Measurements from ENCODE around the gene INPP5D. TPM values are rescaled to one million over a fixed set of nuclear protein-coding genes. Genes with fewer than 3 reads are reported as not detected.

Gene INPP5D
- total RNA-seq, 1 experiment from 2014 or later = 17.2 TPM

DNA sequence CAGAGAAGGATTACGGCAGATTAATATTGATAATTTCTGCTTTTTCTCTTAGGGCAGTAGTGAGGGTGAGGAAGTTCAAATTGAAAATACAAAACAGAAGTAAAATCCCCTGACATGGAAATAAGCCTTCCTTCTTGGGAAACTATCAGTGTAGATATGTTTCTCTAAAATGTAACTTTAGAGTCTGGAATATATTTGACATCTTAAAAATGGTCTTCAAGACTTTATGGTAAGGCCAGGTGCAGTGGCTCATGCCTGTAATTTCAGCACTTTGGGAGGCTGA lies 33.0 kb downstream of the INPP5D start:
- ChIA-PET CTCF (no interaction called here), POLR2A (no interaction called here)
- no peak for ATAC-seq
- no peak overlapping the region for H3K27ac Mint-ChIP-seq
- TF ChIP-seq, protein P1, sequence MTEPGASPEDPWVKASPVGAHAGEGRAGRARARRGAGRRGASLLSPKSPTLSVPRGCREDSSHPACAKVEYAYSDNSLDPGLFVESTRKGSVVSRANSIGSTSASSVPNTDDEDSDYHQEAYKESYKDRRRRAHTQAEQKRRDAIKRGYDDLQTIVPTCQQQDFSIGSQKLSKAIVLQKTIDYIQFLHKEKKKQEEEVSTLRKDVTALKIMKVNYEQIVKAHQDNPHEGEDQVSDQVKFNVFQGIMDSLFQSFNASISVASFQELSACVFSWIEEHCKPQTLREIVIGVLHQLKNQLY (CRISPR knock-in tag; IDR thresholded peaks at IDR 0.05) = no peak
- no peak overlapping the region for H3K4me3 Mint-ChIP-seq
- H3K4me1 Mint-ChIP-seq = peaks cover 10% of the 10 kb centered on the region
- no peak for DNase-seq (ENCODE audit: low spot score)
- H3K27me3 Mint-ChIP-seq (ENCODE audit: low read depth) = no peaks in the 10 kb centered on the region
- H3K9me3 Mint-ChIP-seq = no peaks in the 10 kb centered on the region
- no peaks in the 10 kb centered on the region for H3K36me3 Mint-ChIP-seq

DNA sequence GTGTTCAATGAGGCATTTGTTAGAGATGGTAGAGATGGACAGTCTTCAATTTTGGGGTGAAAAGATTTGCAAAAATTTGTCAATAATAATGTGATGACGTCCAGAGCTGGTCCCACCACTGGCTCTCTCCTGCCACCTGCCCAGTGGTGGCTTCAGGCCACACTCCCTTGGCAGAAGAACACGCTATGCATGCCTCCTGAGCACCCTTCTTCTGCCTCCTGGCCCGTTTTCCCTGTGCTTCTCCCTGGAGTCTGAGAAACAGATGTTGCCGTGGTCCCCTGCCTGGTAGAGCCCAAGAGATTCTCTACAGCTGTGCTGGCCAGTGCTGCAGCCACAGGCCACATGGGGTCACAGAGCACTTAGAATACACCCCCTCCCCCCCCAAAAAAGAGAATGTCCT lies 33.6 kb downstream of the INPP5D start:
- POLR2A ChIA-PET = no interaction called here

GRCh38 chr2:233094614-233095013 lies 34.5 kb downstream of the INPP5D start:
- Mint-ChIP-seq H3K4me1 (peaks cover 12% of the 10 kb centered on the region), H3K36me3 (no peaks in the 10 kb centered on the region), H3K9me3 (no peaks in the 10 kb centered on the region), H3K27ac (no peak overlapping the region), H3K4me3 (peak overlapping the region; percentile 28; the same call in 1 of the 2 replicates), H3K27me3 (ENCODE audit: low read depth) (no peaks in the 10 kb centered on the region)
- CTCF ChIA-PET = interaction anchor here (1.0 kb wide), 1 partner anchor 40 kb away, joined by 5 read pairs; no protein-coding TSS in a partner anchor
- TF ChIP-seq CREB1 (CRISPR knock-in tag; IDR thresholded peaks at IDR 0.05) (no peak), OVOL2 (CRISPR knock-in tag; IDR thresholded peaks at IDR 0.05; ENCODE audit: borderline replicate concordance) (no peak), NFATC4 (CRISPR knock-in tag; IDR thresholded peaks at IDR 0.05) (no peak), GTF2I (CRISPR knock-in tag; conservative IDR thresholded peaks at IDR 0.05) (no peak), PRRX2 (CRISPR knock-in tag; IDR thresholded peaks at IDR 0.05) (no peak), NFYB (CRISPR knock-in tag; conservative IDR thresholded peaks at IDR 0.05; ENCODE audit: low read depth) (no peak), MXD4 (CRISPR knock-in tag; IDR thresholded peaks at IDR 0.05; ENCODE audit: borderline replicate concordance) (no peak), PRDM15 (CRISPR knock-in tag; IDR thresholded peaks at IDR 0.05) (no peak), HMGA2 (CRISPR knock-in tag; IDR thresholded peaks at IDR 0.05) (no peak), TEAD1 (CRISPR knock-in tag; IDR thresholded peaks at IDR 0.05) (no peak), ELF4 (CRISPR knock-in tag; IDR thresholded peaks at IDR 0.05; ENCODE audit: low read depth) (no peak)
- TF ChIP-seq, protein P2, sequence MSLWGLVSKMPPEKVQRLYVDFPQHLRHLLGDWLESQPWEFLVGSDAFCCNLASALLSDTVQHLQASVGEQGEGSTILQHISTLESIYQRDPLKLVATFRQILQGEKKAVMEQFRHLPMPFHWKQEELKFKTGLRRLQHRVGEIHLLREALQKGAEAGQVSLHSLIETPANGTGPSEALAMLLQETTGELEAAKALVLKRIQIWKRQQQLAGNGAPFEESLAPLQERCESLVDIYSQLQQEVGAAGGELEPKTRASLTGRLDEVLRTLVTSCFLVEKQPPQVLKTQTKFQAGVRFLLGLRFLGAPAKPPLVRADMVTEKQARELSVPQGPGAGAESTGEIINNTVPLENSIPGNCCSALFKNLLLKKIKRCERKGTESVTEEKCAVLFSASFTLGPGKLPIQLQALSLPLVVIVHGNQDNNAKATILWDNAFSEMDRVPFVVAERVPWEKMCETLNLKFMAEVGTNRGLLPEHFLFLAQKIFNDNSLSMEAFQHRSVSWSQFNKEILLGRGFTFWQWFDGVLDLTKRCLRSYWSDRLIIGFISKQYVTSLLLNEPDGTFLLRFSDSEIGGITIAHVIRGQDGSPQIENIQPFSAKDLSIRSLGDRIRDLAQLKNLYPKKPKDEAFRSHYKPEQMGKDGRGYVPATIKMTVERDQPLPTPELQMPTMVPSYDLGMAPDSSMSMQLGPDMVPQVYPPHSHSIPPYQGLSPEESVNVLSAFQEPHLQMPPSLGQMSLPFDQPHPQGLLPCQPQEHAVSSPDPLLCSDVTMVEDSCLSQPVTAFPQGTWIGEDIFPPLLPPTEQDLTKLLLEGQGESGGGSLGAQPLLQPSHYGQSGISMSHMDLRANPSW (CRISPR knock-in tag; conservative IDR thresholded peaks at IDR 0.05; ENCODE audit: low read depth) = no peak
- TF ChIP-seq, protein P3, sequence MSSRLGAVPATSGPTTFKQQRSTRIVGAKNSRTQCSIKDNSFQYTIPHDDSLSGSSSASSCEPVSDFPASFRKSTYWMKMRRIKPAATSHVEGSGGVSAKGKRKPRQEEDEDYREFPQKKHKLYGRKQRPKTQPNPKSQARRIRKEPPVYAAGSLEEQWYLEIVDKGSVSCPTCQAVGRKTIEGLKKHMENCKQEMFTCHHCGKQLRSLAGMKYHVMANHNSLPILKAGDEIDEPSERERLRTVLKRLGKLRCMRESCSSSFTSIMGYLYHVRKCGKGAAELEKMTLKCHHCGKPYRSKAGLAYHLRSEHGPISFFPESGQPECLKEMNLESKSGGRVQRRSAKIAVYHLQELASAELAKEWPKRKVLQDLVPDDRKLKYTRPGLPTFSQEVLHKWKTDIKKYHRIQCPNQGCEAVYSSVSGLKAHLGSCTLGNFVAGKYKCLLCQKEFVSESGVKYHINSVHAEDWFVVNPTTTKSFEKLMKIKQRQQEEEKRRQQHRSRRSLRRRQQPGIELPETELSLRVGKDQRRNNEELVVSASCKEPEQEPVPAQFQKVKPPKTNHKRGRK (CRISPR knock-in tag; IDR thresholded peaks at IDR 0.05; ENCODE audit: borderline replicate concordance) = no peak
- POLR2A ChIA-PET = no interaction called here
- no peak for ATAC-seq
- DNase-seq (ENCODE audit: low spot score) = no peak

More for the DNA sequence above, 33.6 kb downstream of the INPP5D start:
- Mint-ChIP-seq H3K4me3 (no peak overlapping the region), H3K27me3 (ENCODE audit: low read depth) (no peaks in the 10 kb centered on the region), H3K9me3 (no peaks in the 10 kb centered on the region), H3K4me1 (peaks cover 12% of the 10 kb centered on the region), H3K27ac (no peak overlapping the region), H3K36me3 (no peaks in the 10 kb centered on the region)
- no peak for DNase-seq (ENCODE audit: low spot score)
- CTCF ChIA-PET = no interaction called here
- TF ChIP-seq ZNF396 (CRISPR knock-in tag; IDR thresholded peaks at IDR 0.05; ENCODE audit: borderline replicate concordance) (no peak), SMAD4 (CRISPR knock-in tag; IDR thresholded peaks at IDR 0.05) (no peak), GTF2I (CRISPR knock-in tag; conservative IDR thresholded peaks at IDR 0.05) (no peak), NR2C2 (CRISPR knock-in tag; IDR thresholded peaks at IDR 0.05) (no peak)
- TF ChIP-seq, protein P4, sequence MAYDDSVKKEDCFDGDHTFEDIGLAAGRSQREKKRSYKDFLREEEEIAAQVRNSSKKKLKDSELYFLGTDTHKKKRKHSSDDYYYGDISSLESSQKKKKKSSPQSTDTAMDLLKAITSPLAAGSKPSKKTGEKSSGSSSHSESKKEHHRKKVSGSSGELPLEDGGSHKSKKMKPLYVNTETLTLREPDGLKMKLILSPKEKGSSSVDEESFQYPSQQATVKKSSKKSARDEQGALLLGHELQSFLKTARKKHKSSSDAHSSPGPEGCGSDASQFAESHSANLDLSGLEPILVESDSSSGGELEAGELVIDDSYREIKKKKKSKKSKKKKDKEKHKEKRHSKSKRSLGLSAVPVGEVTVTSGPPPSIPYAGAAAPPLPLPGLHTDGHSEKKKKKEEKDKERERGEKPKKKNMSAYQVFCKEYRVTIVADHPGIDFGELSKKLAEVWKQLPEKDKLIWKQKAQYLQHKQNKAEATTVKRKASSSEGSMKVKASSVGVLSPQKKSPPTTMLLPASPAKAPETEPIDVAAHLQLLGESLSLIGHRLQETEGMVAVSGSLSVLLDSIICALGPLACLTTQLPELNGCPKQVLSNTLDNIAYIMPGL (CRISPR knock-in tag; IDR thresholded peaks at IDR 0.05) = no peak
- ATAC-seq = no peak

All from WTC11 (cell line).